ENCODE data around the gene CTNNAL1.
A peak's percentile ranks its signal among the peaks of the same experiment; 100 is the strongest.
"Not testable (repeated sequence)": the region's sequence is repeated elsewhere in the genome, so short reads cannot be mapped to it uniquely, and the experiment has no call there.

CTNNAL1 gene, protein sequence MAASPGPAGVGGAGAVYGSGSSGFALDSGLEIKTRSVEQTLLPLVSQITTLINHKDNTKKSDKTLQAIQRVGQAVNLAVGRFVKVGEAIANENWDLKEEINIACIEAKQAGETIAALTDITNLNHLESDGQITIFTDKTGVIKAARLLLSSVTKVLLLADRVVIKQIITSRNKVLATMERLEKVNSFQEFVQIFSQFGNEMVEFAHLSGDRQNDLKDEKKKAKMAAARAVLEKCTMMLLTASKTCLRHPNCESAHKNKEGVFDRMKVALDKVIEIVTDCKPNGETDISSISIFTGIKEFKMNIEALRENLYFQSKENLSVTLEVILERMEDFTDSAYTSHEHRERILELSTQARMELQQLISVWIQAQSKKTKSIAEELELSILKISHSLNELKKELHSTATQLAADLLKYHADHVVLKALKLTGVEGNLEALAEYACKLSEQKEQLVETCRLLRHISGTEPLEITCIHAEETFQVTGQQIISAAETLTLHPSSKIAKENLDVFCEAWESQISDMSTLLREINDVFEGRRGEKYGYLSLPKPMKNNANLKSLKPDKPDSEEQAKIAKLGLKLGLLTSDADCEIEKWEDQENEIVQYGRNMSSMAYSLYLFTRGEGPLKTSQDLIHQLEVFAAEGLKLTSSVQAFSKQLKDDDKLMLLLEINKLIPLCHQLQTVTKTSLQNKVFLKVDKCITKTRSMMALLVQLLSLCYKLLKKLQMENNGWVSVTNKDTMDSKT

DNA sequence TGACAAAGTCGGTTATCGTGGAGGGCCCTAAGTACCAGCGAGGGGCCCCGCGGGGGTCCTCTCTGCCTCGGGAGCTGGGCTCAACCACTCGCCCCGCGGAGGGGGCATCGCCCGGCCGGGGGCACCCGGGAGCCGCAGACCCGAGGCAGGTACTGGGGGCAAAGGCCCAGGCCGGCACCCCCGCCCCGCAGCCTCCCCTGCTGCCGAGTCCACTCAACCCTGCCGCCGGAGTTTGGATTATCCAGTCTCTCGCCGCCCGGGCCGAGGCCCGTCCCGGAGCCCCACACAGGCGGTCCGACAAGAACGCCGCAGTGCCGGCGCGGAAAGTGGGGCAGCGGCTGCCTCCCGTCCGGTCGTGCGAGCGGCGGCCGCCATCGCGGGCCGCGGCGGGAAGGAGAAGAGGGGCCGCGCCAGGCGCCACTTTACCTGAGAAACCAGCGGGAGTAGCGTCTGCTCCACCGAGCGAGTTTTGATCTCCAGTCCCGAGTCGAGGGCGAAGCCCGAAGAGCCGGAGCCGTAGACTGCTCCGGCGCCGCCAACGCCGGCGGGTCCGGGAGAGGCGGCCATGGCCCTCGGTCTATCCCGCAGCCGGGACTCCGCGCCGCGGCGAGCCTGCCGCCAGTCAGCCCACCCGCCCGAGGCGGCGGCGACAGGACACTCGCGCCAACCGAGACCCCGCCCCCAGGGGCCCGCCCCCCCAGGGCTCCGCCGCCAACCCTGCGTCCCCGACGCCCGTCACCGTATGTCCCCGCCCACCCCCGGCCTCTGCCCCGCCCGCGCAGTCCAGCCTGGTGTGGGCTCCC, at the start of gene CTNNAL1:
Gene CTNNAL1 (minus strand): TSS at position 624 of the 803 bp plus-strand sequence. CDS start 57 bp downstream, at position 567.
- DNase-seq (ENCODE audit: low spot score): peak; percentile 90

DNA sequence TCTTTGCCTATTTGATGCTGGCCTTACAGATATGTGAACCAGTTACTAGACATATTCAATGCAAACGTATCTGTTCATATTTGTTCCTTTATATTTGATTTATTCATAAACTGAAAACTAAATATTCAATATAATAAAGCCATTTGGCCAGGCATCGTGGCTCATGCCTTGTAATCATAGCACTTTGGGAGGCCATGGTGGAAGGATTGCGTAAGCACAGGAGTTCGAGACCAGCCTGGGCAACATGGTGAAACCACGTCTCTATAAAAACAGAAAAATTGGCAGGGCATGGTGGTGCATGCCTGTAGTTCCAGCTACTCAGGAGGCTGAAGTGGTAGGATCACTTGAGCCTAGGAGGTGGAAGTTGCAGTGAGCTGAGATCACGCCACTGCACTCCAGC, 49.2 kb upstream of the CTNNAL1 start:
- DNase-seq (ENCODE audit: low spot score): no peak

DNA sequence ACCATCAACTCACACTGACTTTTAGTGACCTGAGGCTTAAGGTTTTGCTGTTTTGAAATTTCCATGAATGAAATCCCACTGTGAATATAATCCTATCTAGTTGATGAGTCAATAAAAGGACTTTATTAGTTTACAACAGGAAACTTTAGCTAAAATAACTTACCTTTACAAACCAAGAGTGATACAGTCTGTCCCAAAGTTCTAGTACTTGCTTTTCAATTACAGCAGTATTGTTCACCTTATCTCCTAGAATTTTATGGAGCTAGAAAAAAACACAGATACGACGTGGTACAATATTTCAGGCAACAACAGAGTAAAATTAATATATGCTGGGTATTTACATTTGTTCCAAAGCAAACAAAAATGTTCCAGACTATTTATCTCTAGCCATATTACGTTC, 46.9 kb upstream of the CTNNAL1 start:
- no peak for DNase-seq (ENCODE audit: low spot score)

DNA sequence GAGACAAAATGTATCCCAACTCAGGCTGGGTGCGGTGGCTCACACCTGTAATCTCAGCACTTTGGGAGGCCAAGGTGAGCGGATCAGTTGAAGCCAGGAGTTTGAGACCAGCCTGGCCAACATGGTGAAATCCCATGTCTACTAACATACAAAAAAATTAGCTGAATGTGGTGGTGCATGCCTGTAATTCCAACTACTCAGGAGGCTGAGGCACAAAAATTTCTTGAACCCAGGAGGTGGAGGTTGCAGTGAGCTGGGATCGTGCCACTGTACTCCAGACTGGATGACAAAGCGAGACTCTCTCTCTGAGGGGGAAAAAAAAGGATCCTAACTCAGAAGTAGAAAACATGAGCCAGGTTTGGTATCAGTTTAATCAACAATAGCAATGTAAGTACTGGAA, 39.8 kb upstream of the CTNNAL1 start:
- DNase-seq (ENCODE audit: low spot score): not testable (repeated sequence)

DNA sequence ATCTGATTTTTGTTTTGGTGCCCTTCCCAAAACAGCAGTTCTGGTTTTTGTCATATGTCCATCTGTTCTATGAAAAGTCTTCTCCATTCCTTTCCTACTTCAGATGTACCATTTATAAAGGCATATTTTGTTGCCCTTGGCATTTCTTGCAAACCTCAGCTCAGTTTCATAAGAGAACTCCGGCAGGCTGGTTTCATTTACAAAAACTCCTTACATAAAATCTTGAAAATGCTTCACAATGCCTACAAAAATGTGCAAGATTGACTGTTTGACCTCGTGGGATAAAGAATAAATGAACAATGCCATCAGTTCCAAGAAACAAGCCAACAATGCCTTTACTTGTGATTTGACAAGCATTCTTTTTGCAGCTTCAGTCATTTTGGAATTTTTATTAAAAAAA, 39.1 kb upstream of the CTNNAL1 start:
- DNase-seq (ENCODE audit: low spot score): no peak

DNA sequence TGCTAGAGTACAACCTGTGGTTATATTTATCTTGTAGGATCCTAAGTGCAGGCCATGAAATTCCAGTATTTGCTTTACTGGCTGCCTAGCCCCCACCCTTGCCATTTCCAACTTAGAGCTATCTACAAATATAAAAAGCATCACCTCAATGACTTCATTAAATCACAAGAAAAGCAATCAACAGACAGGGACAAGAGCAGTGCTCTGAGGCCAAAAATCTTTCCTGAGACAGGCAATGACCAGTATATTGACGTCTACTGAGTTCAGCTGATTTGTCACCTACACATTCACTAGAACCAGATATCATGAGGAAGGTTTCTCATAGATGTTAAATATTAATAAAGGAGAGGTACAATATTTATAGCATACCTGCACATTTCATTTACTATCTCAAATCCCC, 38.4 kb upstream of the CTNNAL1 start:
- no peak for DNase-seq (ENCODE audit: low spot score)

DNA sequence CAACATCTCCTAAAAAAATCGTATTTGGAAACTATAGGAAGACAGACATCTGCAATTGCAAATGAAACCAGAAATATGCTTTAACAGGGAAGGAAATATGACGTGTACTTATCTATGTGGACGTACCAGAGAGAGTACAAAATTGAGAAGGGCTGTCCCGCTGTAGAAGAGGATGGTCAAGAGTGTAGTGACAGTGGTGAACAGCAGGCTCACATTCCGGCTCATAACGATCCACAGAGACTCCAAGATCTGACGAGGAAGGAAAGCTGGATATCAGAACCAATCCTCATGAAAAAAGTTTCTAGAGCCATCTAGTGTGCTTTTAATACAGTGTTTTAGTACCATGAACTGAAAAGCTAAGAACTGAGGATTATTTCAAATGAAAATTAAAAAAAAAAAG, 37.1 kb upstream of the CTNNAL1 start:
- DNase-seq (ENCODE audit: low spot score): no peak

DNA sequence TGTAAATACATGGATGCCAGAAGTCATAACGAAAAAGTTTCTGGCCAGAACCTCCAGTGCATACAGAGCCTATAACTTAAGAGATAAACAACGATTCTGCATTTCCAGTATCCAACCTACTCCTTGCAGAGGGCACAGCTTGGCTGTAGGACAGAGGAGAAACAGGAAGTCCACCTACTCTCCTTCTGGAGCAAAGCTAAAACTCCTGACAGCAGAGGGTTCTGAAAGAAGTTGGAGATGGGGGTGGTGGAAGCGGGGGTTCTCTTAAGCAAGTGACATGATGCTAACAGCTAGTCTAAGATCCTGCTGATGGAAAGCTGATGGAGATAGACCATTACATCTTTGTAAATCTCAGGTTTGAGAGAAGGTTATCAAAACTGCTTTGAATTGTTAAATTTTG, 35.5 kb upstream of the CTNNAL1 start:
- DNase-seq (ENCODE audit: low spot score): no peak

DNA sequence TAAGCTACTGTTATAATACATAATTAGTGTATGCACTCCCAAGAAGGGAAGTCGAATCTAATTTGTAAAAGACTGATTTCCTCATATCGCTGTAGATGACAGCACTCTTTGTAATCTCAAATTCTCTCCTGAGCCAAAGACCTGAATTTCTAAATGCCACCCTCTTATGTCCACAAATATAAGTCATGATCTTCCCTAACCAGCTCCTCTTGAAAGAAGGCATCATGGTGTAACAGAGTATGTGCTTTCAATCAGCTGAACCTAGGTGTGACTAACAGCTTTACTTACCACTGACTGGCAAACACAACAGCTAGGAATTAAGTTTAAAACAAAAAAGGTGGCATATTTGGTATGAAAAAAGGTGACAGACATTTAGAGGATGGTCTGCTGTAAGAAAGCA, 34.0 kb upstream of the CTNNAL1 start:
- DNase-seq (ENCODE audit: low spot score): no peak

DNA sequence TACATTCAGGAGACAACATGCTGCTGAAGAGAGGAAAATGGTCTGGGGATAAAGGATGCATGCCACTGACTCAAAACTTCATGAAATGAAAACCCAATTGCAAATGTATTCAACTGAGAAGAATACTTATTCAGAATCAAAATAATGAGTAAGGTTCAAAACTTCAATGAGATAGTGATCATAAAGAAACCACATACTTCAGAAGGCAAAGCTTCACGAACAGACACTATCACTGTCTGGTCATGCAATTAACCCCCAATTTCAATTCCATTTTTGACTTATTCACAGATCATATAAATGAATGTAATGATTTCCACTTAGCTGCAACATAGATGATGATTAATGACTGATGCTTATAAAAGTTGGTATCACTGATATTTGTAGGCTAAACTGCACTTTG, 33.0 kb upstream of the CTNNAL1 start:
- DNase-seq (ENCODE audit: low spot score): no peak

DNA sequence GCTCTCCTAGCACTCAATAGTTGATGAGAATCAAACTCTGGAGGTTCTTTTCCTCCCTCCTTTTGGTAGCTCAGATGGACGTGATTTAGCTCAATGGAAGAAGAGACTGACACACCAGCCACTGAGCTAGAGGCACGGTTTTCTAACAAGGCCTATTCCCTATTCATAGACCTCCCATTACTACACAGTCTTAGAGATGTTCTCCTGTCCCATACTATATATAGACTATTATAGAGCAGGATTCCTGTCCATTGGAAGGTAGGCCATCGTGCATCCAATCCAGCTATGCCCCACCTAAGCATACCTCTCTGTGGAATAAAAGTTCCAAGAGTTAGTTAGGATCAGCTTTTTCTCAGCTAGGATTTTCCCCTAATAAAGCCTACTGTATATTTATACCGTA, 30.3 kb upstream of the CTNNAL1 start:
- DNase-seq (ENCODE audit: low spot score): no peak

DNA sequence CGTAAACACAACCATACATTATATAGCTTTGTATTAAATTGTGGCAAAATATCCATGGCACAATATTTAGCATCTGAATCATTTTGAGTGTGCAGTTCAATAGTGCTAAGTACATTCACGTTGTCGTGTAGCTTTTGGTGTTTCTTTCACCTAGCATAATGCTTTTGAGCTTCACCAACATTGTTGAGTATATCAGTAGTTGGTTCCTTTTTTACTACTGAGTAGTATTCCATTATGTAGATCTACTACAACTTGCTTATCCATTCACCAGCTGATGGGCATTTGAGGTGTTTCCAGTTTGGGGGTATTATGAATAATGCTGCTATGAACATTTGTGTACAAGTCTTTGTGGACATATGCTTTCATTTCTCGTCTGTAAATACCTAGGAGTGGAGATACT, 27.3 kb upstream of the CTNNAL1 start:
- DNase-seq (ENCODE audit: low spot score): no peak

DNA sequence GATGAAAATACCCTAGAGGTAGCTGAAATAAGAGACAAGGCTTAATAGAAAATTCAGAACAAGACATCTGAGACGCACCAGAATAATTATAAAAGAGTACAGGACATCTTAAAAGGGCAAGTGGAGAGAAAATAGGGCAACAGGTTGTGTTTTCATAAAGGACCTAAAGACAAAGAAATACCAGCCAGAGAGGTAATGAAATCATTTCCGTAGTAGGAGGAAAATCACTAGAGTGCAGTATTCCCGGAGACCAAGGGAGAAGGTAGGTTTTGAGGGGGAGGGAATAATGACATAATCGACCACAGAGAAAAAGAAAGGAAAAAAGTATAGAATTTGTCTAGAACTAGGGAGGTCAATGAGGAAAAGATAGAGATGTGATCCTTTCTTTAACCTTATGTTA, 26.2 kb upstream of the CTNNAL1 start:
- DNase-seq (ENCODE audit: low spot score): no peak

DNA sequence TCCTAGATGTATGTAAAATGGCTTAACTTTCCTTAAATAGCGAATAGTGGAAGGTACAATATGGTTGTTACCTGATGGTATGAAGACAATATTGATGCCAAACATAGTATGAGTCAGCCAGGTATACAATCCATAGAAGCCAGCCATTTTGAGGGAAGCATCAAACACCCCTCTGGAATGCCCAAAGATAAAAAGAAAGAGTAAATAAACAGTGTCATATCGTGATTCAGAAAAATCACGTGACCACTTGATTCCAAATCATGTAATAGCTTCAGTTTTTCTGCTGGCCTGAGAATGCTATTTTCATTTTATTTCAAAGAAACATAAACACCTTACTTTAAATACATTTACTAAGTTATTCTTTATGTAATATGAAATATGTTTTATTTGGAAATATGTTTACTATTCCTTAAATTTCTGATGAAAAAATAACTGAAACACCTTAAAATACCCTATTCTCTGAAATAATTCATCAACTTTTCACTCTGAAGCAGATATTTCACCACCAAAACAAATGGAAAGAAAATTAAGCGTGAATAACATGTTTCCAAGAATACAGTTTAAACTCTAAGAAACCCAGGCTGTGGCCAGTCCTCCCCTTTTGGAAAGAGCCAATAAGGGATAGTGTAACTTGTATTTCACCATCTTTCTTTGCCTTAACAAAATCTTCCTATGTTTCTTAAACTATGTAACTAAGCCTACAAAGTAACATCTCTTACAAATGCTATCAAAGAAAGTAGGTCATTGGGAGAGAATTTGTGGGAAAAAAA, 24.8 kb upstream of the CTNNAL1 start:
- no peak for DNase-seq (ENCODE audit: low spot score)

DNA sequence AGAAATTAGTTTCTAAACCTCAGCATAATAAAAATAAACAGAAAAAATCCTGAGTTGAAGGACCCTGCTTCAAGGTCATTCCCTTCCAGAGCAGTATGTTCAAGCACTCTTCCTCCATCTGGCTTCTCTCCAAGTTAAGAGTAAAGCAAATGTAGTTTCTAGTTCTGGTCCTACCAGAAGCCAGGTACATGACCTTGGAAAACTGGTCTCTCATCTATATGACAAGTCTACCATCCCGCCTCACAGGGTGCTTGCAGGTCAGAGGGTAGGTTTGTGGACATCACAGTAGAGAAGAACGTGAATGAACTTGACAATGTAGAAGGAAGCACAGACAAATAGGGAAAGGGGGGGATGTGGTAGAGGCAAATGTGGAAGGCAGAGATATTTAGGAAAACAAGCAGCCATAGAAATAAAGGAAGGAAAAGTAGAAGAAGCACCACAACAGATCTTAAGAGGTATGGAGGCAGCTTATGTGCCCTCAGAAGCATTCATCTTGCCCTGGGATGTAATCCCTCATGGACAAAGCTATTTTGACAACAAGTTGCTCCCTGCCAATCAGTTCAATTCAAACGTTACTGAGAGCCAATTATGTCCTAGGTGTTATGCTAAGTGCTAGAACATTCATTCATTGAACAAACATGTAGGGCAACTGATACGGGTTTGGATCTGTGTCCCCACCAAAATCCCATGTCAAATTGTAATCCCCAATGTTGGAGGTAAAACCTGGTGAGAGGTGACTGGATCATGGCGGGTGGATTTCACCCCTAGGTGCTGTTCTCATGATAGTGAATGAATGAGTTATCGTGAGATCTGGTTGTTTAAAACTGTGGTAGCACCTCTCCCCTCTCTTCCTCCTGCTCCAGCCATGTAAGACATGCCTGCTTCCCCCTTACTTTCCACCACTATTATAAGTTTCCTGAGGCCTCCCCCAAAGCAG, 23.7 kb upstream of the CTNNAL1 start:
- DNase-seq (ENCODE audit: low spot score): no peak

DNA sequence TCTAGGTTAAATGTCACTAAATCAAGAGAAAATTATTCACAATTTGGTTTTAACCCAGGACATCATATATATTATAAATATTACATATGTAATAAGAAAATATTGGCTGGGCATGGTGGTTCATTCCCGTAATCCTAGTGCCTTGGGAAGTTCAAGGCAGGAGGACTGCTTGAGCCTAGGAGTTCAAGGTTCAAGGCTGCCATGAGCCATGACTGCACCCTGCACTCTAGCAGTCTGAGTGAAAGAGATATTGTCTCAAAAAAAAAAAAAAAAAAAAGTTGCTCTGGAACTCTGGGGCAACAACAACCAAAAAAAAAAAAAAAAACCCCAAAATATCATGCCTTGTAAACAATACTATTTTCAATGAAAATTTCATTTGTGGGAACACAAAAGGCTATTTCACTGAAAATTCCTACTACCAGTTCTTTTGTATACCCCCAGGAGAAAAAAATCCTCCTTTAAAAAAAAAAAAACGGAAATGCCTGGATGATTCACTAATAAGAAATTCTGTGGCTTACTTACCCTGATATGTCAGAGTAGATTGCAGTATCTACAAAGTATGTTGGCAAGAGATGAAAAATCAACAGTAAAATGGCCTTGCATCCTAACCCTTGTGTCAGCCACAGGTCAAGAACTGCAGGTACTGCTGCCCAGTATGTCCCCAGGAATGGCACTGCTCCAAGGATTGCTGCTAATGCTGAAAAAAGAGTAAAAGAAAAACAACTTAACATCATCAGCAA, 22.6 kb upstream of the CTNNAL1 start:
- peak; percentile 52 for DNase-seq (ENCODE audit: low spot score)

DNA sequence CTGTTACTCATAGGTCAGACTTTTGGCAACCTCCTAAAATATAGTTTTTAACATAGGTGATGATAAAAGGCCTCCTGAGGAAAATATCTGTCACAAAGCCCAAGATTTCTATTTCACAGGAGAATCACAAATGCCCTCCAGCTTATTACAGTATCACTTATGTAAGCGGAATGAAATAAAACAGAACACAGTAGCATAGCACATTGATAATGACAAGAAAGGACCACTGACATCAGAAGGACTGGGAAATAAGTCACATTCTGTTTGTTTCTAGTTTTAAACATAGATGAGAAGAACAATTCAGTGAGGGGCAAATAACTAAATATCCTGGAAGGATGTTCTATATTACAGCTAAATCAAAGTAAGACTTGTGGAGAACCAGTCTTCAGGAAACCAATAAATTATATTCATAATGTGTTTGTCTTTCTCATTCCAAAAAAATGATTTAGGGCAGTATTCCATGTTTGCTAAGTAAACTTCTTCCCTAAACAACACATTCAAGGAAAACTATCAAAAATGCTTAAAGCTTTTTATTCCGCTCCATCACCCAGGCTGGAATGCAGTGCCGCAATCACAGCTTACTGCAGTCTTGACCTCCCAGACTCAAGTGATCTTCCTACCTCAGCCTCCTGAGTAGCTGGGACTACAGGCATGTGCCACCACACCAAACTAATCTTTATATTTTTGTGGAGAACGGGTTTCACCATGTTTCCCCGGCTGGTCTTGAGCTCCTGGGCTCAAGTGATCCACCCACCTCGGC, 20.8 kb upstream of the CTNNAL1 start:
- DNase-seq (ENCODE audit: low spot score): no peak

DNA sequence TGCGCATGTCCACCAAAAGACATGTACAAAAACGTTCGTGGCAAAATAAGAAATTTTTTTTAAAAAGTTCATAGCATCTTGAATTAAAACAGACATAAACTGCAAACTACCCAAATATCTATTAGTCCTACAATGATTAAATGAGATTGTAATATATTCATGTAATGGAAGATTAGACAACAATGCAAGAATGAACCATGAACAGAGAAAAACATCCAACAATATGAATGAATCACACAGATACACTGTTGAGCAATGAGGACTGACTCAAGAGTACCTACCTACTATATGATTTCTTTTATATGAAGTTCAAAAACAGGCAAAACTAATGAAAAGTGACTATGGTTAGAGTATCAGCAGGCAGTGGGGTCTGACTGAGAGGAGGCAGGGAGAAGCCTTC, 17.9 kb upstream of the CTNNAL1 start:
- no peak for DNase-seq (ENCODE audit: low spot score)

DNA sequence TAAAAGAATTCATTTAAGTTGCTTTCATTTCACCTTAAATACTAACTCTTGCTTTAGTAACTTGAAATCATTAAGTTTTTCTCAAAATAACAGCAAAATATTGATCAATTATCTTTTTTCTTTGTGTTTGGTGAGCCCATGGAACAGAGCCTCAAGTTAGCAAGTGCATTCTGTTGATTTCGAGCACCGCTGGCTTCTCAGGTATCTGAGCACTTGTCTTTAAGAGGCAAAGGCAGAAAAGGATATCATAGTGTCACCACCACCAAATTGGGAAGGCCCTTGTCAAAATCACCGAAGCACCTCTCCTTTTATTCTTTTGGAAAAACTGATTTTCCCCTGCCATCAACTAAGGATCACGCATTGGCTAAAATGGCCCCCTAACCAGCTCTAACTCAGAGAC, 17.1 kb upstream of the CTNNAL1 start:
- no peak for DNase-seq (ENCODE audit: low spot score)
